HG03064 (cell line): ENCODE measurements around the gene MSANTD2.

Source experiments
- ATAC-seq: cut with Tn5 transposase; IDR thresholded peaks from one replicate; pipeline ENCODE4 v1.9.1; 2021; ENCODE audit warnings: low read depth; ENCODE audit not compliant: unreplicated experiment

The MSANTD2 gene

GRCh38 chr11:124821995-124822730 is 22.0 kb upstream of the MSANTD2 start:
- ATAC-seq = no peak

GRCh38 chr11:124817036-124817435 is 16.8 kb upstream of the MSANTD2 start:
- no peak for ATAC-seq

- no peak for ATAC-seq
These were observed 14.5 kb upstream of the MSANTD2 start for GRCh38 chr11:124814739-124815138.

- no peak for ATAC-seq
These were observed 12.7 kb upstream of the MSANTD2 start for GRCh38 chr11:124812876-124813275.

GRCh38 chr11:124811399-124812125 is 11.4 kb upstream of the MSANTD2 start:
- no peak for ATAC-seq

GRCh38 chr11:124807660-124808270 is 7.6 kb upstream of the MSANTD2 start:
- ATAC-seq = no peak

- ATAC-seq = no peak
These were observed 7.0 kb upstream of the MSANTD2 start for GRCh38 chr11:124807201-124807600.

GRCh38 chr11:124804884-124805283 is 4.7 kb upstream of the MSANTD2 start:
- no peak for ATAC-seq

GRCh38 chr11:124801636-124802312 is 1.6 kb upstream of the MSANTD2 start:
- no peak for ATAC-seq

- ATAC-seq = no peak
These were observed 808 bp upstream of the MSANTD2 start for GRCh38 chr11:124801014-124801413.

GRCh38 chr11:124799348-124800225 is 619 bp downstream of the MSANTD2 start:
- peak; percentile 38 for ATAC-seq

- ATAC-seq = peak; percentile 10
These were observed 1.2 kb downstream of the MSANTD2 start for GRCh38 chr11:124798991-124799347.

GRCh38 chr11:124796312-124796711 is 3.9 kb downstream of the MSANTD2 start:
- ATAC-seq = no peak

GRCh38 chr11:124793466-124794278 is 6.5 kb downstream of the MSANTD2 start:
- no peak for ATAC-seq

GRCh38 chr11:124791626-124792341 is 8.4 kb downstream of the MSANTD2 start:
- peak; percentile 80 for ATAC-seq

GRCh38 chr11:124788521-124788920 is 11.7 kb downstream of the MSANTD2 start:
- no peak for ATAC-seq

- no peak for ATAC-seq
These were observed 16.2 kb downstream of the MSANTD2 start for GRCh38 chr11:124784051-124784450.

- ATAC-seq = no peak
These were observed 17.2 kb downstream of the MSANTD2 start for GRCh38 chr11:124783002-124783401.

- no peak for ATAC-seq
These were observed 20.6 kb downstream of the MSANTD2 start for GRCh38 chr11:124779568-124779967.
